ENCODE data around the gene MVP.

DNA sequence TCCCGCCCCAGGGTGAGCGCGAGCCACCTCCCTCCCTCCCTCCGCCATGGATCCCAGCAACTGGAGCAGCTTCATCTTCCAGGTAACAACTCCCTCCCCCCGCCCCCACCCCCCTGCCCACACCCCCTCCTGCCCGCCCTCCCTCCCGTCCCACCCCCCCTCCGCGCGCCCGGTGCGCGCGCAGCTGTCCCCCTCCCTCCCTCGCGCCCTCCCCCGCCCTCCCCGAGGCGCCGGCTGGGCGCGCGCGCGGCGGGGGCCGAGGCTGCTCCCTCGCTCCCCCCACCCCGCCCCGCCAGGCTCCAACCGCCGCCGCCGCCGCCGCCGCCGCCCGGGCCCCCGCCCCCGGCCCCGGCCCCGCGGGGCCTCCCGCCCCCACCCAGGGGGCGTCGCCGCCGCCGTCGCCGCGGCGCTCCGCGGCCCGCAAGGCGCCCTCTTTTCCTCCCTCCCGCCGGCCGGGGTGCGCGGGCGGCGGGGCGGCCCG is 14.1 kb upstream of the MVP start, which contains the start of gene MAZ:
- TF ChIP-seq, protein P1, sequence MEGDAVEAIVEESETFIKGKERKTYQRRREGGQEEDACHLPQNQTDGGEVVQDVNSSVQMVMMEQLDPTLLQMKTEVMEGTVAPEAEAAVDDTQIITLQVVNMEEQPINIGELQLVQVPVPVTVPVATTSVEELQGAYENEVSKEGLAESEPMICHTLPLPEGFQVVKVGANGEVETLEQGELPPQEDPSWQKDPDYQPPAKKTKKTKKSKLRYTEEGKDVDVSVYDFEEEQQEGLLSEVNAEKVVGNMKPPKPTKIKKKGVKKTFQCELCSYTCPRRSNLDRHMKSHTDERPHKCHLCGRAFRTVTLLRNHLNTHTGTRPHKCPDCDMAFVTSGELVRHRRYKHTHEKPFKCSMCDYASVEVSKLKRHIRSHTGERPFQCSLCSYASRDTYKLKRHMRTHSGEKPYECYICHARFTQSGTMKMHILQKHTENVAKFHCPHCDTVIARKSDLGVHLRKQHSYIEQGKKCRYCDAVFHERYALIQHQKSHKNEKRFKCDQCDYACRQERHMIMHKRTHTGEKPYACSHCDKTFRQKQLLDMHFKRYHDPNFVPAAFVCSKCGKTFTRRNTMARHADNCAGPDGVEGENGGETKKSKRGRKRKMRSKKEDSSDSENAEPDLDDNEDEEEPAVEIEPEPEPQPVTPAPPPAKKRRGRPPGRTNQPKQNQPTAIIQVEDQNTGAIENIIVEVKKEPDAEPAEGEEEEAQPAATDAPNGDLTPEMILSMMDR (IDR thresholded peaks at IDR 0.05; ENCODE audit: low read depth, low read length) = no peak
- no peak for TF ChIP-seq EZH2phosphoT487 (IDR thresholded peaks at IDR 0.05; ENCODE audit: low read depth)
